Loucy (cell line): ENCODE measurements around the gene LGR4.

ENCODE experiments used
- EZH2phosphoT487 ChIP-seq: fragments of 200-600 bp; IDR thresholded peaks from 2 replicates; pipeline ENCODE4 v1.6.1; 2018; ENCODE audit warnings: antibody characterized with exemption, mild to moderate bottlenecking, moderate library complexity, borderline replicate concordance
- TF ChIP-seq, protein P1 (sequence below): fragments of 200-600 bp; sonication (generic); conservative IDR thresholded peaks from 2 replicates; pipeline ENCODE4 v1.5.1; 2014; ENCODE audit warnings: mild to moderate bottlenecking, antibody characterized with exemption, low read length

DNA sequence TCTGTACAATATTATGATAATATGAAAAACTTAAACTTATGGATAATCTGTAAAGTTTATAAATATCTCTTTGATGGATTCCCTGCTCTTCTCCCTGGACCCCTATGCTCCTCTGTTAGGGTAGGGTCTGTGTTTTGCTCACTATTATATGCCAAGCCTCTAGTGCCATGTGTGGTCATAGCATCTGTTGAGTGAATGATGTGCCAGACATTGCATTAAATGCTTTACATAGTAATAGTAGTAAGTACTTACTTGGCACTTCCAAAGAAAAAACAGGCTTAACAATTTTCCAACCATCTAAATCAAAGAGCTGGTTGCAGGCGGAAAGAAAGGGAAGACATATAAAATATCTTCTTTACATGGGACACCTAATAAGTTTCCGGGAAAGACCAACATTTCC, 46.8 kb downstream of the LGR4 start:
- TF ChIP-seq, protein P1, sequence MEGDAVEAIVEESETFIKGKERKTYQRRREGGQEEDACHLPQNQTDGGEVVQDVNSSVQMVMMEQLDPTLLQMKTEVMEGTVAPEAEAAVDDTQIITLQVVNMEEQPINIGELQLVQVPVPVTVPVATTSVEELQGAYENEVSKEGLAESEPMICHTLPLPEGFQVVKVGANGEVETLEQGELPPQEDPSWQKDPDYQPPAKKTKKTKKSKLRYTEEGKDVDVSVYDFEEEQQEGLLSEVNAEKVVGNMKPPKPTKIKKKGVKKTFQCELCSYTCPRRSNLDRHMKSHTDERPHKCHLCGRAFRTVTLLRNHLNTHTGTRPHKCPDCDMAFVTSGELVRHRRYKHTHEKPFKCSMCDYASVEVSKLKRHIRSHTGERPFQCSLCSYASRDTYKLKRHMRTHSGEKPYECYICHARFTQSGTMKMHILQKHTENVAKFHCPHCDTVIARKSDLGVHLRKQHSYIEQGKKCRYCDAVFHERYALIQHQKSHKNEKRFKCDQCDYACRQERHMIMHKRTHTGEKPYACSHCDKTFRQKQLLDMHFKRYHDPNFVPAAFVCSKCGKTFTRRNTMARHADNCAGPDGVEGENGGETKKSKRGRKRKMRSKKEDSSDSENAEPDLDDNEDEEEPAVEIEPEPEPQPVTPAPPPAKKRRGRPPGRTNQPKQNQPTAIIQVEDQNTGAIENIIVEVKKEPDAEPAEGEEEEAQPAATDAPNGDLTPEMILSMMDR, result no peak
- no peak for TF ChIP-seq EZH2phosphoT487
